NT2/D1 (cell line): ENCODE measurements around the gene PRKAB1.

Experiments used
- SUZ12 ChIP-seq: IDR thresholded peaks from 2 replicates; pipeline ENCODE4 v1.6.1; 2011; ENCODE audit not compliant: insufficient read length, insufficient read depth; ENCODE audit errors: extremely low read depth
- YY1 ChIP-seq: IDR thresholded peaks from 2 replicates; pipeline ENCODE4 v1.6.1; 2011; ENCODE audit not compliant: insufficient read length, insufficient read depth
- ZNF274 ChIP-seq: IDR thresholded peaks from 2 replicates; pipeline ENCODE4 v1.6.1; 2011; ENCODE audit warnings: mild to moderate bottlenecking, low read depth, low read length

- TF ChIP-seq YY1 (no peak), ZNF274 (no peak), SUZ12 (no peak)
These were observed 2.0 kb downstream of the PRKAB1 start for GRCh38 chr12:119669744-119670472.
